Keratinocyte (primary cell): Measurements from ENCODE around the gene LPGAT1.

ENCODE experiments used
- EZH2 ChIP-seq: IDR thresholded peaks from one replicate; pipeline ENCODE4 v1.6.1; 2012; ENCODE audit warnings: inconsistent platforms, mild to moderate bottlenecking, low read length, moderate library complexity
- TF ChIP-seq, protein P1 (sequence below), 3 experiments: IDR thresholded peaks in 1 of 3; conservative IDR thresholded peaks in 1 of 3; optimal IDR thresholded peaks in 1 of 3; 2 replicates in 2 of 3; 3 replicates in 1 of 3; pipeline versions ENCODE3 to v1.5.1; 2011; ENCODE audit warnings: low read length in 3 of 3, mild to moderate bottlenecking in 3 of 3, moderate library complexity in 2 of 3, control low read depth in 1 of 3, inconsistent platforms in 1 of 3; ENCODE audit not compliant: insufficient read depth in 2 of 3; ENCODE audit errors: extremely low read depth in 1 of 3

- no peak for TF ChIP-seq EZH2
- TF ChIP-seq, protein P1, sequence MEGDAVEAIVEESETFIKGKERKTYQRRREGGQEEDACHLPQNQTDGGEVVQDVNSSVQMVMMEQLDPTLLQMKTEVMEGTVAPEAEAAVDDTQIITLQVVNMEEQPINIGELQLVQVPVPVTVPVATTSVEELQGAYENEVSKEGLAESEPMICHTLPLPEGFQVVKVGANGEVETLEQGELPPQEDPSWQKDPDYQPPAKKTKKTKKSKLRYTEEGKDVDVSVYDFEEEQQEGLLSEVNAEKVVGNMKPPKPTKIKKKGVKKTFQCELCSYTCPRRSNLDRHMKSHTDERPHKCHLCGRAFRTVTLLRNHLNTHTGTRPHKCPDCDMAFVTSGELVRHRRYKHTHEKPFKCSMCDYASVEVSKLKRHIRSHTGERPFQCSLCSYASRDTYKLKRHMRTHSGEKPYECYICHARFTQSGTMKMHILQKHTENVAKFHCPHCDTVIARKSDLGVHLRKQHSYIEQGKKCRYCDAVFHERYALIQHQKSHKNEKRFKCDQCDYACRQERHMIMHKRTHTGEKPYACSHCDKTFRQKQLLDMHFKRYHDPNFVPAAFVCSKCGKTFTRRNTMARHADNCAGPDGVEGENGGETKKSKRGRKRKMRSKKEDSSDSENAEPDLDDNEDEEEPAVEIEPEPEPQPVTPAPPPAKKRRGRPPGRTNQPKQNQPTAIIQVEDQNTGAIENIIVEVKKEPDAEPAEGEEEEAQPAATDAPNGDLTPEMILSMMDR (optimal IDR thresholded peaks at IDR 0.05 in 1 of 3, IDR thresholded peaks at IDR 0.05 in 1 of 3, conservative IDR thresholded peaks at IDR 0.05 in 1 of 3; ENCODE audit: extremely low read depth in 1 of 3, insufficient read depth in 2 of 3, low read length in 3 of 3): no peak
Measured at GRCh38 chr1:211865180-211865579, 34.6 kb upstream of the LPGAT1 start.
